NCI-H526 treated with DMSO at 0.1 percent for 48 hours (cell line): ENCODE results near the gene NFKB1.
"Not testable (repeated sequence)": the region's sequence is repeated elsewhere in the genome, so short reads cannot be mapped to it uniquely, and the experiment has no call there.

ENCODE experiments used
- DNase-seq: peaks from one replicate; lab custom pipeline; 2025; lab: John Stamatoyannopoulos, UW

Gene NFKB1

DNA sequence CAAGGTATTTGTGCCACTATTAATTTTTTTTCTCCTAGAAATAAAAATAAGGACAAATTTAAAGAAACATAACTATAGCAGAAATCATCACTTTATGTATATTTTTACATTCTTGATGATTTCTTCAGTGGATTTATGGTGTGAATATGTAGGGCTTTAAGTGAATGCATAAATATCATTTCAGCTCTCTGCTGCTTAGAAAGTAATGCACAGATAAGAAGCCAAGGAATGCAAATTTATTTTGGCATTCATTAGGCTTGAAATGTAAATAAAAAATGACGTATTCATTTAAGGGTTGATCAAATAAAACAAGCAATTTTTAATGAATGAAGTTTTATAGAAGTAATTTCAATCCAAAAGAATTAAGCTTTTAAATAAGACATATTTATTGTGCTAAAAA lies 66.3 kb downstream of the NFKB1 start:
- no peak for DNase-seq

DNA sequence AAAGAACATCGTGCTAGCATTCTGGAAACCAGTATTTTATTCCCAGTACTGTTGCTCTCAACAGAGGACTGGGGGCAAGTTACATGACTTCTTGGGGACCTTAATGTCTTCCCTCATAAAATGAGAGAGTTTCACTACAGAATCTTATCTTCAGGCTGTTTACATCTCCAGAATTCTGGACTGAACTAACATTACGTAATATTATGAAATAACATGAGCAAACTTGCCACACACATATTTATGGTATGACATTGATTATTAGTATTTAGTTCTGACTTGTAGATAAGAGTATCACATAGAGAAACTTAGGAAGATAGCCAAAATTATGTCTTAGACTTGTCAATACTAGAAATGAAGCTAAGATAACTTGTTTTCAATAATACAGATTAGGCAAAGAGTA lies 68.0 kb downstream of the NFKB1 start:
- no peak for DNase-seq

DNA sequence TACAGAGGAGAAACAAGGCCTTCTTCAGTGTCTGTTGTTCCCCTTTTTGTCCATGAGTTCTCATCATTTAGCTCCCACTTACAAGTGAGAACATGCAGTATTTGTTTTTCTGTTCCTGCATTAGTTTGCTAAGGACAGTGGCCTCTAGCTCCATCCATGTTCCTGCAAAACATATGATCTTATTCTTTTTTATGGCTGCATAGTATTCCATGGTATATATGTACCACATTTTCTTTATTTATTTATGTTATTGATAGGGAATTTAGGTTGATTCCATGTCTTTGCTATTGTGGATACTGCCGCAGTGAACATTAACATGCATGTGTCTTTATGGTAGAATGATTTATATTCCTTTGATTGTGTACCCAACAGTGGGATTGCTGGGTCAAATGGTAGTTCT lies 69.1 kb downstream of the NFKB1 start:
- DNase-seq = not testable (repeated sequence)

DNA sequence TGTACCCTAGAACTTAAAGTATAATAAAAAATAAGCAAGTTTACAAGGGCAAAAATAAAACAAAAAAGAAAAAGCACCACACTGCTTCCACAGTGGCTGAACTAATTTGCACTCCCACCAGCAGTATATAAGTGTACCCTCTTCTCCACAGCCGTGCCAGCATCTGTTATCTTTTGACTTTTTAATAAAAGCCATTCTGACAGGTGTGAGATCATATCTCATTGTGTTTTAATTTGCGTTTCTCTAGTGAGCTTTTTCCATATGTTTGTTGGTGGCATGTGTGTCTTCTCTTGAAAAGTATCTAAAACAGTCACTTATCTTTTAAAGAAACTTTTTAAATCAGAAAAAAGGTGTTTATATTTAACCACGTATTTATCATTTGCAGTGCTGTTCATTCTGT lies 71.3 kb downstream of the NFKB1 start:
- no peak for DNase-seq

DNA sequence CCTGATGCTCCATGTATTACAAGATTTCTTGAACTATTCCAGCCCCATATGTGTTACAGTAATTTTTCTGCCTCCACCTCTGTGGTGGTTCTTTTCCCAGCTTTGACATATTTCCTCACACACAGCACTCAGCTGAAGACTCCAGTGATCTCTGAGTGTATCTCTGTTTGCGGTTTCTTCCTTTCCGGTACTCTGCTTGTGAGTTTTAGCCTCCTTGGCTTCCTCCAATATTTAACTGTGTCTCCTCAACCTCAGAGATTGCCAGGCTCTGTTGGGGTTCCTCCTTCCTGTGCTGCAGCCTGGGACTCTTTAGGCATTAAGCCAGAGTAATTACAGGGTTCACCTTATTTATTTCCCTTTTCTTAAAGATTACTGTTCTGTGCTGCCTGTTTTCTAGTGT lies 73.2 kb downstream of the NFKB1 start:
- no peak for DNase-seq

DNA sequence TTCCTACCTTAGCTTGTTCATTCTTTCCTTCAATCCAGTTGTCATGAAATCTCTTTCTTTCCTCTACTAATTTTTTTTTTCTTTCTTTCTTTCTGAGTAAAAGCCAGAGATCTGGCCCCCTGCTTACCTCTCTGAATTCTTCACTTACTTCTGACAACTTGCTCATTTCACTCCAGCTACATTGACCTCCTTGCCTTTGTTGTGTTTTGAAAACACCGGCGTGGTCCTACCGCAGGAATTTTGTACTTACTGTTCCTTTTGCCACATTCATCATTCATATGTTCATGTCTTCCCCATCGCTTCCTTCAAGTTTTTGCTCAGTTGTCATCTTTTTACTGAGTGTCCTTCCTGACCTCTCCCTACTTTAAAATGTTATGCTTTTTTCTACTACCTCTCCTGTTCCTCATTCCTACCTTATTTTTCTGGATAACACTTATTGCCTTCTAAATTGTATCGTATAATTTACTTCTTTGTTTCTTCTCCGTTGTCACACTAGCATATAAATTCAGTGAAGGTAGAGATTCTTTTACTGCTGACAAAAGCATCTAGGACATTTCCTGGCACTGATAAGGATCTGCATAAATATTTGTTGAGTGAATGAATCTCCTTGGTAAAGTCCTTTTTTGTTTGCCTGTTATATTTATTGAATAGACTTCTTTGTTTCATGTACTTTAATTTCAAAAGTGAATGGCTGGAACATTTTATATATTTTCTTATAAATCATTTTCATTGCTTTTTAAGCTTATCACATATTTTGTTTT lies 74.4 kb downstream of the NFKB1 start:
- DNase-seq = no peak

DNA sequence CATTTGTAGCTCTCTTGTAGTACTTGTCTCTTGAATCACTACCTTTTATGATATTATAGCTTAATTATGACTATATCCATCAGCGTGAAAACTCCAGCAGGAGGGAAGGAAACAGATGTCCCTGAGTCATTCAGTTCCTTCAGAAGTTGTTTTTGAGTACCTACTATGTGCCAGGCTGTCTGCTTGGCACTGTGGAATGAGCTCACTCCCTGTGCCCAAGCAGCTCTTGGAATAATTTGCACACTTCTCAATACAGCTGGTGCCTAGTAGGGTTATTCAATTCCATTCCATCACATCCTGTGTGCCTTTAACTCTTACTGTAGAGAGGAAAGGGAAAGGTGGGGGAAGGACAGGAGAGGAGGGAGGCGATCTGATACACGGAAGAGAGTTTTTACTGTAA lies 77.1 kb downstream of the NFKB1 start:
- no peak for DNase-seq

DNA sequence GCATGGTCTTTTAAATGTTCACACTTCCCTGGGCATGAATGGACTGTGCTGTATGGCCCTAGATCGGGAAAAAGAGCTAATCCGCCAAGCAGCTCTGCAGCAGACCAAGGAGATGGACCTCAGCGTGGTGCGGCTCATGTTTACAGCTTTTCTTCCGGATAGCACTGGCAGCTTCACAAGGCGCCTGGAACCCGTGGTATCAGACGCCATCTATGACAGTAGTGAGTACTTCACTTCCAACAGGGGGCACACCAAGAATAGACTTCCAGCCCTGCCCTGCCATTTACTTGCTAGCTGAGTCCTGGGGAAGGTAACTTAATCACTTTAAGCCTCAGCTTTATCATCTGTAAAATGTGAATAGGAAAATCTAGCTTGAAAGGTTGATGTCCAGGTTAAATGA lies 77.7 kb downstream of the NFKB1 start:
- DNase-seq = no peak

DNA sequence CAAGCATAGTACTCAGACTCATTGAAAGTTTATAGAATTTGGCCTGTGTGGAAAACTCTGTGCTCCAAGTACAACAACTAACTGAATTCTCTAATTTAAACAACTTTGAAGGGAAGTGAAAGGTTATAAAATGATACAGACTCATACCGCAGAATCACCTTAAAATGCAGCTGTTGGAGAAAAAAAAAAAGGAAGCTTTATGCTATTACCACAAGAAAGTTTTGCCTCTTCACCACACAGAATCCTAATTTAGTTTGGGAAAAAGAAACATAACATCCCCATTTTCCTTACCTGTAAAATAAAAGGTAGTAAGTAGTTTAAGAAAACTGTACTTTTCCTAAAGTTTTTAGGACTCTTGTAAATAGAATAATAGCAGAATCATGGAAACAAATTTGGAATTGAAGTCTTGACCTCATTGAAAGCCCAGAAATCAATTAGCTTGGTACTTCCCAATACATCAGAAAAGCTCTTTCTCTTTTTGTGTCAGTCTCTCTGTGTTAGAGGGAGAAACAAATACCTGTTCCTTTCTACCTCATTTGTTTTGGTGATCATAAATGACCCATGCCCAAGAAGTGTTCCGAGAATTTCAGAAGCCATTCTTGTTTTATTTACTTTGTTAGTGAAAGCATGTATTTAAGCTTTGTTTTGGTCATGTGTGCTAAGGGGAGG lies 78.8 kb downstream of the NFKB1 start:
- DNase-seq = no peak

DNA sequence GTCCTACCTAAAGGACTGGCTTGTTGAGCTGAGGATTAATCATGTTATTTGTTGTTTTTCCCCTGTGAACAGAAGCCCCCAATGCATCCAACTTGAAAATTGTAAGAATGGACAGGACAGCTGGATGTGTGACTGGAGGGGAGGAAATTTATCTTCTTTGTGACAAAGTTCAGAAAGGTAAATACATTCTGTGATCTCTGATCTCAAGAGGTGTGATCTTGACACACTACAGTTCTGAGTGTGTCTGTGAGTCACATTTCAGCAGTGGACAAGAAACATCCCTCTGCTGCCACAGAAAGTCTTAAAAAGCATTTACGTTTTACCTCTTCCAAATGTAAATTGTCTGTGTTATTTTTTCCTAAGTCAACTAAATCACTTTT lies 79.3 kb downstream of the NFKB1 start:
- DNase-seq = no peak

DNA sequence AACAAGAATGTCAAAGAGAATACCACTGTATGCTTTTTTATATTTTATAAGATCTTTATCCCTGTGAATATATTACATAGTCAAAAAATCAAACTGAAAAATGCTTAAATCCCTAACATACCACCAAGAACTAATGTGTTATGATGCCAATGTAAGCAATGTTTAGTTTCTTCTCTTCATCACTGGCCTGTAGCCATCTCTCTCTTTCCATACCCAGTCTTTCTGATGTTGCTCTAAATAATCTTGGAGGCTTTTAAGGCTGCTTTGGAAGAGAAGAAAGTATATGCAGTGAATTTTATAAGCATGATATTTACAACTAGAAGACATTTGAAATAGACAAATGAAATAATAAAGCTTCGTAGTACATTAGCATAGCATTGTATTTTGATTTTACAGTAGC lies 82.9 kb downstream of the NFKB1 start:
- DNase-seq = no peak

DNA sequence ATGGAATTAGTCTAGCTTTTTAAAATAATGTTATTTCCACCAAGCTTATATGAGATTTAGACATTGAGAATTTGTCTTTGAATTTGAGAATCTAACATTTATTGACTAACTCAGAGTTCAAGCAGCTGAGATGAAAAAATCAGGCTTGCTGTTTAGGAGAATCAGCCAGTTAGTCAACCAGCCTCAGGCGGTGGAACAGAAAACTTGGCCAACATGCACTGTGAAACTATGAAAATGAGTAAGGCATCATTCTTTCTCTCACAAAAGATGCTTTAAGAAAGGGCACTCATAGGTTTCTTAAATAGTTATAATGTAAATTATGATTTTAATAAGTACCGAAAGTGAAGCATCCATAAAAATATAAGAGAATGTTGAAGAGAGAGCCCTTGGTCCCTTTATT lies 84.2 kb downstream of the NFKB1 start:
- no peak for DNase-seq

DNA sequence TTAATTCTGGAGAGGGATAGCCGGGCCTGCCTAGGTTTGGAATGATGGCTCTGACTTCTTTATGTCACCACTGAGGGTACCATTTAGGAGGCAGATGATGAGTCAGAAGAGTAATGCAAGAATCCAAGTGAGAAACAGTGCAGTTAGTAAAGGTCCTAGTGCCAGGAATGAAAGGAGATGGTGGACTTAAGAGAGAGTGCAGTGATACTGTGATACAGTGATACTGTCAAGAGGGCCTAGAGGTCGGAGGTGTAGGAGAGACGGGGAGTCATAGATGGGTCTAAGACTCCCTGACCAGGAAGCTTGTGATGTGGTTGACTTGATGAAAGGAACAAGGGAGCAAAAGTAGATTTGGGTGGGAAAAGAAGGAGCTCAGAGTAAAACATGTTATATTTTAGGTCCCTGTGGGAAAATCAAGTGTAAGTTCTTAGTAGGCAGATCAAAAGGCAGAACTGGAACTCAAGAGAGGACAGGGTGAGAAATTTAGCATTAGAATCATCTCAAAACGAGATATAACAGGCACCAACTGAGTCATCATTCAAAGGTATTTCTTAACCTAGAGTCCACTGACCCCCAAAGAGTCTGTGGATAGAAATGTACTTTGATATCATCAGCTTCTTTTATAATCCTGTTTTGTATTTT lies 85.0 kb downstream of the NFKB1 start:
- DNase-seq = no peak

DNA sequence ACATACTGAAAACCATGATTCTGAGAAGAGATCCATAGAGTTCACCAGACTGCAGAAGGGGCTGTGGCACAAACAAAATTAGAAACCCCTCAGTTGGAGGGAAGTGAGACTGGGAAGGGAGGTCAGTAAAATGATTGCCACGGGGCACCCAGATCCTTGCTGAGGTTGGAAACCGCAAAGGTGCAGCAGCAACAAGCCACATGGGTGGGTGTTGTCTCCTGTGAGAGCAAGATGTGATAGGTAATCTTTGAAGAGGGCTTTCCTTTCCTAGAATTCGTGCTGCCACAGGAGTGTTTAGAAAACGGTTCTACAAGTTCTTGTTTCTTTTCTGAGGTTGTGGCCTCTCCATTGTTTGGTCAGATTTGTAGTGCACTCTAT lies 85.5 kb downstream of the NFKB1 start:
- DNase-seq = no peak

DNA sequence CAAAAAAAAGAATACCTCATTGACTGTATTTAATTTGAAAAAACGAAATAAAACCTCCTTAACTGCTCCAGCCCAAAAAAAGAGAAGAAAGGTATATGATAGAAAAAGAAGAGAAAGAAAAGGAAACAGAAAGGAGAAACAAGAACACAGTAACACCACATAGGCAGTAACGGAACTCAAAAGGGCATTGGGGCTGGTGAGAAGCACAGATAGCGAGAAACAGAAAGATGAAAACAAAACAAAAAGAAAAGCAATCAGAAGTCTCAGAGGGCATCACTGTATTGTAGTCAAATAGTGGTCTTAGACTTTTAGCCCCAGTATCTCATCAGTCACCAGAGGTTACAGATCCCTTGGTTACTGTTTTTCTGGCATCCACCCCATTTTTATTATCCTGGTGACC lies 88.6 kb downstream of the NFKB1 start:
- DNase-seq = no peak

DNA sequence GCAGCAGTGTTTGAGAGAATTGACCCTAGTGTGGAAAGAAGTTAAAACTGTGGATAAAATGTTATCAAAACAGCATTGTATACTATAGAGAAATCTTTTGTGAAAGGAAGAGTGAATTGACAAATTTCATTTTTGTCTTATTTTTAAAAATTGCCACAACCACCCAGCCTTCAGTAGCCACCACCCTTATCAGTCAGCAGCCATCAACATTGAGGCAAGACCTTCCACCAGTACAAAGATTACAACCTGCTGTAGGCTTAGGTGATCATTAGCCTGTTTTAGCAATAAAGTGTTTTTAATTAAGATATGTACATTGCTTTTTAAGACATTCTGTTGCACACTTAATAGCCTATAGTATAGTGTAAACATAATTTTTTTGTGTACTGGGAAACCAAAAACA lies 91.1 kb downstream of the NFKB1 start:
- DNase-seq = no peak

DNA sequence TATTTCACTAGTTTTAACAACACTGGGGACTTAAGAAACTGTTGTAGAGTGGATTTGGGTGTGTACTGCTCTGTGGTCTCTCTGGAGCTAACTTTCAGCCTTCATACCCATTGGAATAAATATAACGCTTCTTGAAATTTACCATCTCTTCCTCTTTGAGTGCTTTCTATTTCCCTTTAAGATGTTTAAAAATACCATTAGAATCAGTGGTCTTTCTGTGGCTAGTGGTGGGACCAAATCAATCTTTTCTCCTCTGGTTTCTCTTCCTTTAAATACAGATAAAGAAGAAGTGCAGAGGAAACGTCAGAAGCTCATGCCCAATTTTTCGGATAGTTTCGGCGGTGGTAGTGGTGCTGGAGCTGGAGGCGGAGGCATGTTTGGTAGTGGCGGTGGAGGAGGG lies 92.0 kb downstream of the NFKB1 start:
- no peak for DNase-seq

DNA sequence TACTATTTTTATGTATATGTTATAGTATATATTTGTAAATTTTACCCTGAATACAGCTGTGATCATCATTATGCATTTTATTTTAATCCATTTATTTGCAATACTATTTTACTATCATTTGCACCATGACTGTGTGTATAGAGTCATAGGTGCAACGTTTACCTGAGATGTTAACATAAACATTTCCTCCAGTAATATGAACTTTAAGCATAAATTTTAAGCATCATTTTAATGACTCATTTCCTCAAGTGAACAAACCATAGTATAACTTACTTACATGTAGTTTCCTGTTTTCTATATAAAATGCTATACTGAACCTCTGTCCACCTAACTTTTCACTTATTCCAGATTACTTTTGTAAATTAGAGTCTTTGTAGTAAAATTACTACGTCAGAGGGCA lies 92.8 kb downstream of the NFKB1 start:
- DNase-seq = no peak

DNA sequence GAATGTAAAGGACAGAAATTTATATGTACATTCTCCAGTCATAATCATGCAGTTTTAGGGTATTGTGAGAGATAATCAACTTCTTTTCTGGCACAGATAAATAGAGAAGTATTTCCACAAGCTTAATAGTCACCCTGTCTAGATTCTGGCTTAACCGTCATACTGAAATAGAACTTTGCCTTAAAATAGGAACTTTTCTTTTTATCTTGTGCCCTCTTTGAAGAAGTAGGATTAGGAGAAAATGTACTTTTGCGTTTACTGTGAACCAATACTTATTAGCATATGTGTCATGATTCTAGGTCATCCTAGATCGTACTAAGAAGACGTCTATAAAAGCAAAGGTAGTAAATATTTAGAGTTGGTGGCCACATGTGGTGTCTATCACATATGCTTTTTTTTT lies 95.4 kb downstream of the NFKB1 start:
- no peak for DNase-seq

DNA sequence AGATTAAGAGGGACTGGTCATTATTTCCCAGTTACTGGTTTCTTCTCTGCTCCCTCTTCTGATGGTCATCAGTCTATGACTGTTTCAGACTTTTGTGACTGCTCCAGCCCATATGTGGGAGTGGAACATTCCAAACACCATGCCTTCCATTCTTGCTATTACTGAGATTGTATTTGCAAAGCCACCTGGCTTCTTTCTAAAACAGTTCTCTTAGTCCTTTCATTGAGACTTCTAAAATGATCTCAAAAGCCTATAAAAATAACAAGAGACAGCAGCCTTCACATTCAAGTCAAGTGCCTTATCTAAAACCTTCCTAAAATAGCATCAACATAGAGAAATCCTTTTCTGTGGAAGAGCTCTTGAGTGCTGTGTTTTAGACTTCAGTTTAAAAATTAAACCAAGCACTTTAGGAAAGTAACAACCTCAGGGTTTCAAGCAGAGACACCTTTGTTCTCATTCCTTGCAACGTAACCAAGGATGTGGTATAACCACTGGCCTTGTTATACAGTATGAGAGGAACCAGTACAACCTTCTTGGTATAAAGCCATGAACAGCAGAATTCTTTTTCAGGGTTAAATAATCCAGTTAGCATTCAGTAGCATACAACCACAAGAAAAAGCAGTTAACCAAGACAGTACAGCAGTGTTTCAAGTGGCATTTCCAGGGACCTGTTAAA lies 97.1 kb downstream of the NFKB1 start:
- DNase-seq = no peak

DNA sequence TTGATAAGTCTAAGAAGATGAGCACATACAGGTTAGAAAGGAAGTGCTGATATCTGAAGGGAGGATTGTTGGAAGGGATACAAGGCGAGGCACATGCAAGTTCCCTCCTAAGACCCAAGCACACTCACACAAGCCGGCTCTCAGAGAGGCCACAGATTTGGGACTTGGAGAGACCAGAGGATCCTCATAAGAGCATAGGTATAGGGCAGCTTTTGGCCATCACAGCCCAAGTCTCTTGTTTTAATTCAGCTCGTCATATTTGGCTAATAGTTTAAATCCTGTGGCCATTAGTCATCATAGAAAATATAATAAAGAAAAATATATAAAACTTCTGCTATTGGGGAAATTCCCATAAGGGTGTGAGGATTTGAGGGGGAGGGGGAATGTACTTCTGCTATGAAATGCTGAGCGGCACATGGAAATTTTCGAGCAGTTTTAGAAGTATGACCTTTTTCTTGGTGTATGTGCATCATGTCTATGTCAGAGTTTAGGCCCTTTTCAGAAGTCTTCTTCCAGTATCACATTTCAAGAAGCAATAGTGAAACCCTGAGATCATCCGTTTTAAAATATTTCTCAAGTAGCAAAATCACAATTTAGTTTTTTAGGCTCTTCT lies 97.7 kb downstream of the NFKB1 start:
- DNase-seq = no peak

DNA sequence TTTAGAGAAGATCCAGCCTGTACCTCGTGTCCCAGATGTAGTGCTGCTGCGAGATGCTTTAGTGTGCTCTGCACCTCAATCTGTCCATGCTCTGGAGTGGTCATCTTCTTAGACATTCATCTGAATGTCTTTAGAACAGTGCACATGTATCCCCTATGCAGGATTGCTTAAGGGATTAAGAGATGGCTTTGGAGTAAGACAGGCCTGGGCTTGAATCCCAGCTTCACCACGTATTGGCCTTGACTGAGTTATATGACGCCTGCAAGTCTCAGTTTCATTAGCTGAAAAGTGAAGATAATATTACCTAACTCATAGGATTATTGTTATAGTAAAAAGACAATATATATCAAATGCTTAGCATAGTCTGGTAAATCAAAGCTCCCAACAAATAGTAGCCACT lies 98.3 kb downstream of the NFKB1 start:
- DNase-seq = no peak

DNA sequence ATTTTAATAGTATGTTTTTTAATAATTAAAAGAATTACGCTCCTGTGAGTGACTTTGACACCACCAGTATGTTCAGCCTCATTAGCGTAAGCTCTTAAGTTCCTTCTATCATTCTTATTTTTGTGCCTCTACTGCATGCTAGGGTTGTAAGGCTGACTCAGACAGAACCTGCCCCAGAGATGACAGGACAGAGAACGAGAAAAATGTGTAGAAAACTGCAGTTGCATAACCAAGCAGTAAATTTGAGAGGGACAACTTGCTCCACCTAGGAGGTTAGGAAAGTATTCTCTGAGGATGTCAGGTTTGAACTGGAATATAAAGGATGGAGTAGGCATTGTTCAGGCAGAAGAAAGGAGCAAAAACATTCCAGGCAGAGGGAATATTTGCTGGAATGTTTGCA lies 98.7 kb downstream of the NFKB1 start:
- DNase-seq = no peak
